Measurements from ENCODE around the gene RRAGC.

DNA sequence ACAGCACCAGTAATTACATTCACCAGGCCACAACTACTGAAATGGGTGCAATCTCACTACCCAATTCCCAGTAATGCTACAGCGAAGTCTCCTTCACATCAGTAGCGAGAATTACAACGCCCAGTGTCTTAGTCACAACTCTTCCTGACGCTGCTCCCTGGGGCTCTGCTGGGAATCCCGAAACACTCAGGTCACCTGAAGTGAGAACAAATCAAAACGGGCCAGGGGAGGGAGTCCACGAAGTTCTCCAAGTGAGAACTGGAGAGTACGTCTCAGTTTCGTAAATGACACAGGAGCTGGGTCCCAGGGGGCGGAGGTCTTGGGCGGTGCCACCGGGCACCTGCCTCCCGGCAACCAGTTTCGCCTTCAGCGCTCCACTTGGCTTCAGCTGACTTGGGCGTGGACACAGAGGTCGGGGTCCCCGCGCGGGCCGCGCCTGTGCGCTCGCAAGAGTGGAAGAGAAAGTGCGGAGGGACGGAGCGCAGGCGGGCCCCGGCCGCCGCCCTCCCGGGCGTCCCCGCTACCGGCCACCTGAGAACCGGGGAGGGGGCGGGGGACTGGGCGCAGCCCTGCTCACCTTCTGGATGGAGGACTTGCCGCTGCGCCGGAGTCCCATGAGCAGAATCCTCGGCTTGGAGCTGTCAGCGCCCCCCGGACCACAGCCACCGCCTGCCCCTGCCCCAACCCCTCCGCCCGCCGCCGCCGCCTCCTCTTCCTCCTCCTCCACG lies 575 bp downstream of the RRAGC start:
- TF ChIP-seq, protein P1, sequence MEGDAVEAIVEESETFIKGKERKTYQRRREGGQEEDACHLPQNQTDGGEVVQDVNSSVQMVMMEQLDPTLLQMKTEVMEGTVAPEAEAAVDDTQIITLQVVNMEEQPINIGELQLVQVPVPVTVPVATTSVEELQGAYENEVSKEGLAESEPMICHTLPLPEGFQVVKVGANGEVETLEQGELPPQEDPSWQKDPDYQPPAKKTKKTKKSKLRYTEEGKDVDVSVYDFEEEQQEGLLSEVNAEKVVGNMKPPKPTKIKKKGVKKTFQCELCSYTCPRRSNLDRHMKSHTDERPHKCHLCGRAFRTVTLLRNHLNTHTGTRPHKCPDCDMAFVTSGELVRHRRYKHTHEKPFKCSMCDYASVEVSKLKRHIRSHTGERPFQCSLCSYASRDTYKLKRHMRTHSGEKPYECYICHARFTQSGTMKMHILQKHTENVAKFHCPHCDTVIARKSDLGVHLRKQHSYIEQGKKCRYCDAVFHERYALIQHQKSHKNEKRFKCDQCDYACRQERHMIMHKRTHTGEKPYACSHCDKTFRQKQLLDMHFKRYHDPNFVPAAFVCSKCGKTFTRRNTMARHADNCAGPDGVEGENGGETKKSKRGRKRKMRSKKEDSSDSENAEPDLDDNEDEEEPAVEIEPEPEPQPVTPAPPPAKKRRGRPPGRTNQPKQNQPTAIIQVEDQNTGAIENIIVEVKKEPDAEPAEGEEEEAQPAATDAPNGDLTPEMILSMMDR (IDR thresholded peaks at IDR 0.05; ENCODE audit: poor library complexity, severe bottlenecking) = no peak
- TF ChIP-seq EP300 (conservative IDR thresholded peaks at IDR 0.05; ENCODE audit: poor library complexity, severe bottlenecking) = no peak
